ENCODE data around the gene APLP2.

Gene APLP2

GRCh38 chr11:130037058-130037457, 32.6 kb upstream of the APLP2 start:
- H3K27me3 ChIP-seq (ENCODE audit: low read depth, low read length) = no peaks in the 10 kb centered on the region
- no peaks in the 10 kb centered on the region for H3K36me3 ChIP-seq (ENCODE audit: control insufficient read depth in 1 of 2, insufficient read depth in 2 of 2, low read length in 2 of 2)
- no peaks in the 10 kb centered on the region for H3K4me1 ChIP-seq (ENCODE audit: control insufficient read depth in 1 of 2, insufficient read depth in 2 of 2, low read length in 2 of 2)
- H3K9me3 ChIP-seq (ENCODE audit: control insufficient read depth in 1 of 2, low read length in 2 of 2) = no peaks in the 10 kb centered on the region
- H3K4me3 ChIP-seq (ENCODE audit: low read depth in 1 of 2, low read length in 2 of 2) = no peak overlapping the region
- H3K27ac ChIP-seq (ENCODE audit: low read length) = no peak overlapping the region

- Histone ChIP-seq H3K4me3 (ENCODE audit: low read depth in 1 of 2, low read length in 2 of 2) (no peak overlapping the region), H3K4me1 (ENCODE audit: control insufficient read depth in 1 of 2, insufficient read depth in 2 of 2, low read length in 2 of 2) (no peaks in the 10 kb centered on the region), H3K9me3 (ENCODE audit: control insufficient read depth in 1 of 2, low read length in 2 of 2) (no peaks in the 10 kb centered on the region), H3K27me3 (ENCODE audit: low read depth, low read length) (no peaks in the 10 kb centered on the region), H3K36me3 (ENCODE audit: control insufficient read depth in 1 of 2, insufficient read depth in 2 of 2, low read length in 2 of 2) (no peaks in the 10 kb centered on the region), H3K27ac (ENCODE audit: low read length) (no peak overlapping the region)
Observed at GRCh38 chr11:130037881-130038585, 31.7 kb upstream of the APLP2 start.

- no peaks in the 10 kb centered on the region for H3K27me3 ChIP-seq (ENCODE audit: low read depth, low read length)
- H3K27ac ChIP-seq (ENCODE audit: low read length) = no peak overlapping the region
- H3K4me1 ChIP-seq (ENCODE audit: control insufficient read depth in 1 of 2, insufficient read depth in 2 of 2, low read length in 2 of 2) = no peaks in the 10 kb centered on the region
- no peak overlapping the region for H3K4me3 ChIP-seq (ENCODE audit: low read depth in 1 of 2, low read length in 2 of 2)
- H3K9me3 ChIP-seq (ENCODE audit: control insufficient read depth in 1 of 2, low read length in 2 of 2) = no peaks in the 10 kb centered on the region
- H3K36me3 ChIP-seq (ENCODE audit: control insufficient read depth in 1 of 2, insufficient read depth in 2 of 2, low read length in 2 of 2) = no peaks in the 10 kb centered on the region
Observed at GRCh38 chr11:130040281-130040940, 29.3 kb upstream of the APLP2 start.

DNA sequence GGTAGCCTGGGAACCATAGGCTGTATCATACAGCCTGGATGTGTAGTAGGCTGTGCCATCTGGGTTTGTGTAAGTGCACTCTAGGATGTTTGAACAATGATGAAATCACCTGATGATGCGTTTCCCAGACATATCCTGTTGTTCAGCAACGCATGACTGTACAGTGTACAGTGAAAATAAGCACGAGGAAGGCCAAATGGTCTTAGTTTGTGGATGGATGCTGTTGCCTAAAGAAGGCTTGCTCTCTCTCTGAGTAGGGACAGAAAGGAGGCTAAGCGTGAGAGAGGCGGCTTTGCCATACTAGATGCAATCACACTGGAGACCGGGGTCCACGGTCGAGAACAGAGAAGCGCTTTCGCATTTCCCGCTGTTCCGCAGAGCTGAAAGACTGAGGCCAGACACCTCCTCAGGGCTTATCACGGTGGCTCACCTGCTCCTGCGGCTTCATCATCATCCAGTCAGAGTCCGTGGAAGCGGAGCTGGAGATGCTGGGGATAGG, 27.6 kb upstream of the APLP2 start:
- Histone ChIP-seq H3K27ac (ENCODE audit: low read length) (no peak overlapping the region), H3K4me3 (ENCODE audit: low read depth in 1 of 2, low read length in 2 of 2) (no peak overlapping the region), H3K4me1 (ENCODE audit: control insufficient read depth in 1 of 2, insufficient read depth in 2 of 2, low read length in 2 of 2) (no peaks in the 10 kb centered on the region), H3K27me3 (ENCODE audit: low read depth, low read length) (no peaks in the 10 kb centered on the region), H3K9me3 (ENCODE audit: control insufficient read depth in 1 of 2, low read length in 2 of 2) (no peaks in the 10 kb centered on the region), H3K36me3 (ENCODE audit: control insufficient read depth in 1 of 2, insufficient read depth in 2 of 2, low read length in 2 of 2) (no peaks in the 10 kb centered on the region)

DNA sequence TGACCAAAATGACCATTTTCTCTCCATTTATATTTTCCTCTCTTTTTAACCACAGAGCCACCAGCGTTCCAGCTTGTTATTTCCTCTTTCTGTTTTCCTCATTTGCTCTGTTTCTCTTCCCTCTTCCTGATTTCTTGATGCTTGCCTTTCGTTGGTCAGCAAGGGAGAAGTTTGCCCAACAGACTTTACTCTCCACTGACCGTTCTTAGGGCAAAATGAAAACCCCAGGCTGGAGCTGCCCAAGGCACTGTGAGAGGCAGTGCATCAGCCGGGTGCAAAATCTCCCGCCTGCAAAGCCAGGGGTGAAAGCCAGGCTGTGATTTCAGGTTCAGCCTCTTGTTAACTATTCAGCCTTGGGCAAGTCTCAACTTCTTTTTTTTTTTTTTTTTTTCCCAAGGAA, 26.1 kb upstream of the APLP2 start:
- no peaks in the 10 kb centered on the region for H3K27me3 ChIP-seq (ENCODE audit: low read depth, low read length)
- H3K36me3 ChIP-seq (ENCODE audit: control insufficient read depth in 1 of 2, insufficient read depth in 2 of 2, low read length in 2 of 2) = no peaks in the 10 kb centered on the region
- no peak overlapping the region for H3K27ac ChIP-seq (ENCODE audit: low read length)
- H3K4me1 ChIP-seq (ENCODE audit: control insufficient read depth in 1 of 2, insufficient read depth in 2 of 2, low read length in 2 of 2) = no peaks in the 10 kb centered on the region
- no peaks in the 10 kb centered on the region for H3K9me3 ChIP-seq (ENCODE audit: control insufficient read depth in 1 of 2, low read length in 2 of 2)
- H3K4me3 ChIP-seq (ENCODE audit: low read depth in 1 of 2, low read length in 2 of 2) = no peak overlapping the region

DNA sequence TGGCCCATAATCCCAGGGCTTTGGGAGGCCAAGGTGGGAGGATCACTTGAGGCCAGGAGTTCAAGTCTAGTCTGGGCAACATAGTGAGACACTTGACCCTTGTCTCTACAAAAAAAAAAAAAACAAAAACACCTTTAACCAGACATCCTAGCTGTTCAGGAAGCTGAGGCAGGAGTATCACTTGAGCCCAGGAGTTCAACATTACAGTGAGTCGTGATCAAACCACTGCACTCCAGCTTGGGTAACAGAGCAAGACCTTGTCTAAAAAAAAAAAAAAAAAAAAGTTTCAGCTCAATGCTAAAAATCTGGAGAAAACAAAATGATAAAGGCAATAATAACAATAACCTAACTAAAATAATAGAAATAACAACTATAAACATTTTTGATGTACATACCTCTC, 22.6 kb upstream of the APLP2 start:
- no peak overlapping the region for H3K4me3 ChIP-seq (ENCODE audit: low read depth in 1 of 2, low read length in 2 of 2)
- H3K27me3 ChIP-seq (ENCODE audit: low read depth, low read length) = no peaks in the 10 kb centered on the region

DNA sequence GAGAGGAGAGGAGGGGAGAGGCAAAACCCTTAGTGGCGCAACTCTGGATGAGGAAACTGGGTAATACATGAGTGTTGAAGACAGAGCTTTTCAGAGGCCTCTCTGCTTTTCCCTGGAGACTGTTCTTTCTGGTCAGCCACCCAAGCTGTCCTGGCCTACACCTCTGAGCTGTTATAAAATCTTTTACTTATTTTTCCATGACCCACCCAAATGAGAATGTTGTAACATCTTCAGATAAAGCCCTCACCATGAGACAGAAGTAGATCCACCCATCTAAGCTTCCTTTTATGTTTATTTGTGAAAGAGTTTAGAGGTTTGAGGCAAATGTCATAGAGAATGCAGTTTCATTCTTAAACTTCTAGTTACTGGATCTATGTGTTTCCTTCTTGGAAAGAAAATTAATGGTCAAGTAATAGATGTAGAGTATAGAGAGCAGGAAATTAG, 20.3 kb upstream of the APLP2 start:
- Histone ChIP-seq H3K4me1 (ENCODE audit: control insufficient read depth in 1 of 2, insufficient read depth in 2 of 2, low read length in 2 of 2) (peaks cover 0 to 3% of the 10 kb centered on the region in 2 donors), H3K36me3 (ENCODE audit: control insufficient read depth in 1 of 2, insufficient read depth in 2 of 2, low read length in 2 of 2) (no peaks in the 10 kb centered on the region), H3K4me3 (ENCODE audit: low read depth in 1 of 2, low read length in 2 of 2) (no peak overlapping the region), H3K27me3 (ENCODE audit: low read depth, low read length) (no peaks in the 10 kb centered on the region), H3K27ac (ENCODE audit: low read length) (no peak overlapping the region), H3K9me3 (ENCODE audit: control insufficient read depth in 1 of 2, low read length in 2 of 2) (no peaks in the 10 kb centered on the region)

More for the DNA sequence above, 22.6 kb upstream of the APLP2 start:
- no peaks in the 10 kb centered on the region for H3K9me3 ChIP-seq (ENCODE audit: control insufficient read depth in 1 of 2, low read length in 2 of 2)
- H3K4me1 ChIP-seq (ENCODE audit: control insufficient read depth in 1 of 2, insufficient read depth in 2 of 2, low read length in 2 of 2) = peaks cover 0 to 3% of the 10 kb centered on the region in 2 donors
- no peaks in the 10 kb centered on the region for H3K36me3 ChIP-seq (ENCODE audit: control insufficient read depth in 1 of 2, insufficient read depth in 2 of 2, low read length in 2 of 2)
- no peak overlapping the region for H3K27ac ChIP-seq (ENCODE audit: low read length)

DNA sequence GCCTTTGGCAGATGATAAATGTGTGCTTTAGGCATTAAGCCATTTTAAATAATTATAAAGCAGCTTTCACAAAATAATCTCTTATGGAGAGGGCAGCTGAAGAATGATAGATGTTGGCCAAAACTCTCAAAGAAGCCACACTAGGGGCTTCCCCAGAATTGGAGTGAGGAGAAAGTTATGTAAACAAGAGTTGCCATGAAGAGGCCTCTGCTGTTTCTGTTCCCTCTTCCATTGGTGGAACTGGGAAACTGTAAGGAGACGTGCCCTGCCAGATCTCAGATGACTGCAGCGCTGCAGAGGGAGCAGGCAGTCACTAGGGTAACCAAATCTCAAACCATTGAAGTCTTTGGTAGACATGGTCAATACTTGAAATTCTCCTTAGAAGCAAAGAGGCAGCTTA, 19.4 kb upstream of the APLP2 start:
- no peaks in the 10 kb centered on the region for H3K9me3 ChIP-seq (ENCODE audit: control insufficient read depth in 1 of 2, low read length in 2 of 2)
- H3K36me3 ChIP-seq (ENCODE audit: control insufficient read depth in 1 of 2, insufficient read depth in 2 of 2, low read length in 2 of 2) = no peaks in the 10 kb centered on the region
- no peak overlapping the region for H3K27ac ChIP-seq (ENCODE audit: low read length)
- H3K4me1 ChIP-seq (ENCODE audit: control insufficient read depth in 1 of 2, insufficient read depth in 2 of 2, low read length in 2 of 2) = peaks cover 0 to 3% of the 10 kb centered on the region in 2 donors
- H3K4me3 ChIP-seq (ENCODE audit: low read depth in 1 of 2, low read length in 2 of 2) = no peak overlapping the region
- H3K27me3 ChIP-seq (ENCODE audit: low read depth, low read length) = no peaks in the 10 kb centered on the region

GRCh38 chr11:130051082-130051481, 18.6 kb upstream of the APLP2 start:
- H3K4me3 ChIP-seq (ENCODE audit: low read depth in 1 of 2, low read length in 2 of 2) = no peak overlapping the region
- peaks cover 0 to 3% of the 10 kb centered on the region in 2 donors for H3K4me1 ChIP-seq (ENCODE audit: control insufficient read depth in 1 of 2, insufficient read depth in 2 of 2, low read length in 2 of 2)
- no peak overlapping the region for H3K27ac ChIP-seq (ENCODE audit: low read length)
- no peaks in the 10 kb centered on the region for H3K36me3 ChIP-seq (ENCODE audit: control insufficient read depth in 1 of 2, insufficient read depth in 2 of 2, low read length in 2 of 2)
- H3K27me3 ChIP-seq (ENCODE audit: low read depth, low read length) = no peaks in the 10 kb centered on the region
- H3K9me3 ChIP-seq (ENCODE audit: control insufficient read depth in 1 of 2, low read length in 2 of 2) = no peaks in the 10 kb centered on the region

- H3K27ac ChIP-seq (ENCODE audit: low read length) = no peak overlapping the region
Observed at GRCh38 chr11:130052567-130052966, 17.1 kb upstream of the APLP2 start.

DNA sequence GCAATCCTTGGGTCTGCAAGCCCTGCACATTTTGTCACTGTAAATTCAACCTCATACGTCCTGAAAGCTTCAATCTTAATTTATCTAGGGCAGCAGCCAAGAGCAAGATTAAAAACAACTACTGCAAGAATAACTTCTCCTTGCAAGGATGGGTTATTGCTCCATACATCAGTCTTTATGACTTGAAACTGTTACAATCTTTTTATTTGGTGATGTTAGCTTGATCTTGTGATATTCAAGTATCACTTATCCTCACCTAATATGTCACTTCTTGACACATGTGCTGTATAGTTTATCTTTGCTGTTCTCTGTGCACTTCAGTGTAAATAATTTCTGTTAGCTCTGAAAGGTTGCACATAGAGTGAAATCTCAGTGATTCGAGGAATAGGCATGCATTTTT, 14.7 kb upstream of the APLP2 start:
- Histone ChIP-seq H3K9me3 (ENCODE audit: control insufficient read depth in 1 of 2, low read length in 2 of 2) (no peaks in the 10 kb centered on the region), H3K27ac (ENCODE audit: low read length) (no peak overlapping the region), H3K36me3 (ENCODE audit: control insufficient read depth in 1 of 2, insufficient read depth in 2 of 2, low read length in 2 of 2) (no peaks in the 10 kb centered on the region), H3K4me1 (ENCODE audit: control insufficient read depth in 1 of 2, insufficient read depth in 2 of 2, low read length in 2 of 2) (no peaks in the 10 kb centered on the region), H3K27me3 (ENCODE audit: low read depth, low read length) (no peaks in the 10 kb centered on the region), H3K4me3 (ENCODE audit: low read depth in 1 of 2, low read length in 2 of 2) (no peak overlapping the region)

More at GRCh38 chr11:130052567-130052966, 17.1 kb upstream of the APLP2 start:
- Histone ChIP-seq H3K9me3 (ENCODE audit: control insufficient read depth in 1 of 2, low read length in 2 of 2) (no peaks in the 10 kb centered on the region), H3K36me3 (ENCODE audit: control insufficient read depth in 1 of 2, insufficient read depth in 2 of 2, low read length in 2 of 2) (no peaks in the 10 kb centered on the region), H3K27me3 (ENCODE audit: low read depth, low read length) (no peaks in the 10 kb centered on the region), H3K4me1 (ENCODE audit: control insufficient read depth in 1 of 2, insufficient read depth in 2 of 2, low read length in 2 of 2) (peaks cover 0 to 3% of the 10 kb centered on the region in 2 donors), H3K4me3 (ENCODE audit: low read depth in 1 of 2, low read length in 2 of 2) (no peak overlapping the region)

Measured in muscle layer of duodenum (tissue), 2 donors.